OCI-LY3 (cell line): ENCODE data around the gene USP46.

ENCODE experiments used
- CTCF ChIP-seq: fragments of 200-600, 300-600 bp; sonication (generic); IDR thresholded peaks from 2 replicates; pipeline ENCODE4 v1.5.1; 2014; ENCODE audit warnings: antibody characterized with exemption, low read length, low read depth
- EZH2phosphoT487 ChIP-seq: fragments of 200-600 bp; shearing (Covaris generic); IDR thresholded peaks from 2 replicates; pipeline ENCODE4 v1.6.1; 2018; ENCODE audit warnings: antibody characterized with exemption, mixed run types, low read depth

GRCh38 chr4:52576326-52576725 is 82.8 kb downstream of the USP46 start:
- TF ChIP-seq CTCF = no peak
- no peak for TF ChIP-seq EZH2phosphoT487
